Psoas muscle (tissue), 8 donors: ENCODE results near the gene HDLBP. TPM values are rescaled to one million over a fixed set of nuclear protein-coding genes. Genes with fewer than 3 reads are reported as not detected.
"Not testable (repeated sequence)": the region's sequence is repeated elsewhere in the genome, so short reads cannot be mapped to it uniquely, and the experiment has no call there.

ENCODE experiments used
- ATAC-seq, 4 donors: fragments of 200-7000 bp; cut with Tn5 transposase; one replicate each; pipeline ENCODE4 v1.9.1; 2020; ENCODE audit warnings: moderate library complexity in 3 of 4, mild to moderate bottlenecking in 2 of 4
- DNase-seq, 2 donors: peaks; one replicate each; pipeline ENCODE4 v3.0.0-alpha.2; 2020
- H3K27ac ChIP-seq: fragments of 200-600 bp; one replicate; pipeline ENCODE4 v1.8.0; 2022
- H3K27me3 ChIP-seq, 3 donors: fragments of 200-600 bp in 1 of 3; one replicate each; pipeline versions ENCODE4 v1.6.1 to v1.8.0; 2013 to 2022; ENCODE audit warnings: low read length in 2 of 3, mild to moderate bottlenecking in 2 of 3, moderate library complexity in 1 of 3; ENCODE audit not compliant: insufficient read depth in 3 of 3
- H3K36me3 ChIP-seq, 2 donors: fragments of 200-600 bp in 1 of 2; one replicate each; pipeline versions ENCODE4 v1.6.1 to v1.8.0; 2013 to 2022; ENCODE audit warnings: low read depth in 1 of 2, mild to moderate bottlenecking in 1 of 2, moderate library complexity in 1 of 2; ENCODE audit not compliant: insufficient read depth in 1 of 2
- H3K4me1 ChIP-seq: fragments of 200-600 bp; one replicate; pipeline ENCODE4 v1.8.0; 2022
- H3K4me3 ChIP-seq: fragments of 200-600 bp; one replicate; pipeline ENCODE4 v1.8.0; 2022; ENCODE audit warnings: mild to moderate bottlenecking
- H3K9me3 ChIP-seq: fragments of 200-600 bp; one replicate; pipeline ENCODE4 v1.8.0; 2022
- WGBS, 3 donors: extraction: QIAGEN DNeasy Blood & Tissue Kit; methylation state at CpG; one replicate each; pipeline versions ENCODE4 v1.1.6 to v1.1.7; 2013; 5-methylcytosine and 5-hydroxymethylcytosine counted together
- intact Hi-C, 2 donors: fragments of 100-400 bp; cut with DNase I; formaldehyde crosslinking; loops; one replicate each; pipeline versions ENCODE4 v1.11.0 to v1.14.2; 2022
- polyA plus RNA-seq, 3 donors: library from polyadenylated mRNA; stranded (reverse); fragments of 200-250 nt; gene quantifications; one replicate each; pipeline ENCODE4 v1.2.3, GENCODE V29; 2013
- total RNA-seq, 4 donors: library from RNA; stranded (reverse); fragmentation: NEBNext Ultra II Directional in 2 of 4; extraction: Animal tissue kit (Norgen Biotek cat#: 25700) in 2 of 4; gene quantifications; one replicate each; pipeline versions ENCODE4 v1.2.1 to v1.2.4, GENCODE V29; 2021 to 2023
- TF ChIP-seq, protein P1 (sequence below): fragments of 200-600 bp; IDR thresholded peaks from one replicate; pipeline ENCODE4 v1.8.0; 2022; ENCODE audit warnings: antibody characterized with exemption
- donor health status: healthy with polysubstance abuse.
- donor health status: DM: no; HTN: no; CAD: no; lungs with moderate emphysema.
- donor health status: Bipolar disorder and iron deficiency.
- donor health status: healthy.
- donor health status: DM: yes; HTN: yes; CAD: no.
- donor health status: DM: no; HTN: no; CAD: no.
- donor health status: DM: no; HTN: no; CAD: no.
- donor health status: DM: yes; HTN: yes; CAD: no.

HDLBP gene
- total and polyA plus RNA-seq, 7 donors, result 264 to 526 (median 421) TPM

DNA sequence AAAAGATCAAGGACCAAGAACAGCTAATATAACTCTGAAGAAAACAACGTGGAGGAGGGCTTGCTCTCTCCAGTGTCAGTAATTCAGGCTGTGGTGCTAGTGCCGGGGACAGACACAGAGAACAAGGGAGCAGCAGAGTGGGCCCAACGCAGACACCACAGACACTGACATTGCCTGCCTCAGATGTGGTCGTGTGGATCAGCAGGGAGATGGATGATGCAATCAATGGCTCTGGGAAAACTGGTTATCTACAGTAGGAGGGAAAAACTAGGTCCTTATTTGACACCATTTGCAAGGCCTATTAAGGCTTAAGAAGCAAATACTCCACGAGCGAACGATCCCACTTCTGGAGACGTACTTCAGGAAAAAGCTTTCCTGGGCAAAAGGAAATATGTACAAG is 36.1 kb downstream of the HDLBP start:
- intact Hi-C loops, result no loop called here
- H3K27ac ChIP-seq, result no peak overlapping the region
- DNase-seq (no peak), ATAC-seq (peak in 1 of 4 donors; percentile 58)
- TF ChIP-seq, protein P1, sequence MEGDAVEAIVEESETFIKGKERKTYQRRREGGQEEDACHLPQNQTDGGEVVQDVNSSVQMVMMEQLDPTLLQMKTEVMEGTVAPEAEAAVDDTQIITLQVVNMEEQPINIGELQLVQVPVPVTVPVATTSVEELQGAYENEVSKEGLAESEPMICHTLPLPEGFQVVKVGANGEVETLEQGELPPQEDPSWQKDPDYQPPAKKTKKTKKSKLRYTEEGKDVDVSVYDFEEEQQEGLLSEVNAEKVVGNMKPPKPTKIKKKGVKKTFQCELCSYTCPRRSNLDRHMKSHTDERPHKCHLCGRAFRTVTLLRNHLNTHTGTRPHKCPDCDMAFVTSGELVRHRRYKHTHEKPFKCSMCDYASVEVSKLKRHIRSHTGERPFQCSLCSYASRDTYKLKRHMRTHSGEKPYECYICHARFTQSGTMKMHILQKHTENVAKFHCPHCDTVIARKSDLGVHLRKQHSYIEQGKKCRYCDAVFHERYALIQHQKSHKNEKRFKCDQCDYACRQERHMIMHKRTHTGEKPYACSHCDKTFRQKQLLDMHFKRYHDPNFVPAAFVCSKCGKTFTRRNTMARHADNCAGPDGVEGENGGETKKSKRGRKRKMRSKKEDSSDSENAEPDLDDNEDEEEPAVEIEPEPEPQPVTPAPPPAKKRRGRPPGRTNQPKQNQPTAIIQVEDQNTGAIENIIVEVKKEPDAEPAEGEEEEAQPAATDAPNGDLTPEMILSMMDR, result no peak
- H3K27me3 ChIP-seq, result no peaks in the 10 kb centered on the region
- no peak overlapping the region for H3K4me3 ChIP-seq
- H3K9me3 ChIP-seq, result peaks cover 10% of the 10 kb centered on the region
- H3K4me1 ChIP-seq, result peaks cover 13% of the 10 kb centered on the region
- no peaks in the 10 kb centered on the region for H3K36me3 ChIP-seq
- WGBS, 3 donors, result 67 to 73% (median 70%) methylated on average over 8 of the region's 8 CpGs

- H3K4me3 ChIP-seq, intact Hi-C loops, H3K27ac ChIP-seq, H3K27me3 ChIP-seq, DNase-seq, H3K9me3 ChIP-seq, H3K36me3 ChIP-seq, ATAC-seq: not testable (repeated sequence)
- peaks cover 16% of the 10 kb centered on the region for H3K4me1 ChIP-seq
- 96 to 97% (median 96%) methylated on average over 7 of the region's 7 CpGs for WGBS, 3 donors
Observed at GRCh38 chr2:241278306-241278705, 37.2 kb downstream of the HDLBP start.

DNA sequence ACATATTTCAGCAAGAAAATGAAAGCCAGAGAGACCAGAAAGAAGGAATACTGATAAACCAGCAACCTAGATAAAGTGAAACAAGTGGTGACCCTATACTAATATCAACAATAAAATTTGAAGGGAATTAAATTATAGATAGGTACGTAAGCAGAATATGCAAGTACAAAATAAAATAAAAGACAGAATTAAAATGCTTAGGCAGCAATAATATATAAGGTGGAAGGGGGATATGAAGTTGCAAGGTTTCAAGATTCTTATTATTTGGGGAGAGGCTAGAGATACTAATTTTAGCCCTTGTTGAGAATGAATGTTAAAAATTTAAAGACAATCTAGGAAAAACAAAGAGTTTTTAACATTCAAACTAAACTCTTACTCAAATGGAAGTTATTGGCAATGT is 39.6 kb downstream of the HDLBP start:
- no peak for ATAC-seq
- WGBS, 3 donors, result 96 to 100% (median 100%) methylated on average over 1 of the region's 1 CpG

GRCh38 chr2:241275504-241275903 is 40.0 kb downstream of the HDLBP start:
- 95 to 99% (median 97%) methylated on average over 1 of the region's 1 CpG for WGBS, 3 donors

More for the DNA sequence above, 39.6 kb downstream of the HDLBP start:
- H3K4me3 ChIP-seq, result no peak overlapping the region
- no peaks in the 10 kb centered on the region for H3K36me3 ChIP-seq
- H3K9me3 ChIP-seq, result peaks cover 10% of the 10 kb centered on the region
- intact Hi-C loops, result no loop called here
- no peaks in the 10 kb centered on the region for H3K27me3 ChIP-seq
- H3K27ac ChIP-seq, result no peak overlapping the region
- no peak for DNase-seq
- TF ChIP-seq, protein P1, result no peak
- H3K4me1 ChIP-seq, result peaks cover 22% of the 10 kb centered on the region

DNA sequence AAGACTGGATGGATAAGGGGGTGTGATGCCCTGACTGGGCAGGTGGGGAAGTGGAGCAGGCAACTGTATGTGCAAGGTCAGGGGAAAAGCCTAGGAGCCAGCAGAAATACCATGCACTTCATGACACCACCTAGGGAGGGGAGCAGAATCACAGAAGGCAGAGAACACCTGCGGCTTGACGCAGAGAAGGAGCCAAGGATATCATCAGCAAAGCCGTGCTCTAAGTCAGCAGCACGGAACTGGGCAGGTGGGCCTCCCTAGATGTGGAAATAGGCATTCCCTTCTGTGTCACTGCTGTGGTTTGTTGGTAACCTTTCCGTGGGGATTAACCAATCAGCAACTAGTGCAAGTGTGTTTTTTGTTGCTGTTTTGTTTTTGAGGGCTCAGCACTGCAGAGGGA is 41.3 kb downstream of the HDLBP start:
- Histone ChIP-seq H3K27me3 (no peaks in the 10 kb centered on the region), H3K4me3 (no peak overlapping the region), H3K9me3 (peaks cover 10% of the 10 kb centered on the region), H3K4me1 (peaks cover 27% of the 10 kb centered on the region), H3K36me3 (peaks cover 0 to under 1% of the 10 kb centered on the region in 2 donors), H3K27ac (no peak overlapping the region)
- intact Hi-C loops, result loop anchor here (5.0 kb wide), 2 partner anchors 43 to 78 kb away; partner anchors contain the start of genes HDLBP (in 1 of the 2) and SEPTIN2 (in 1 of the 2)
- ATAC-seq, result no peak
- no peak for DNase-seq
- WGBS, 3 donors, result 77 to 89% (median 78%) methylated on average over 5 of the region's 5 CpGs
- TF ChIP-seq, protein P1, result no peak

More at GRCh38 chr2:241275504-241275903, 40.0 kb downstream of the HDLBP start:
- H3K9me3 ChIP-seq, result peaks cover 10% of the 10 kb centered on the region
- no peaks in the 10 kb centered on the region for H3K36me3 ChIP-seq
- peaks cover 24% of the 10 kb centered on the region for H3K4me1 ChIP-seq
- H3K27me3 ChIP-seq, result no peaks in the 10 kb centered on the region
- TF ChIP-seq, protein P1, result no peak
- intact Hi-C loops, result no loop called here
- no peak overlapping the region for H3K4me3 ChIP-seq
- DNase-seq (no peak), ATAC-seq (no peak)
- no peak overlapping the region for H3K27ac ChIP-seq
